ENCODE results near the gene DCAF10.

The DCAF10 gene

GRCh38 chr9:37769995-37770394 lies 30.6 kb upstream of the DCAF10 start:
- H4K91ac ChIP-seq (ENCODE audit: low read depth, low read length, poor library complexity), result no peak overlapping the region
- no peak for DNase-seq (ENCODE audit: low spot score)
- peaks cover 10 to 52% of the 10 kb centered on the region in 2 donors for H3K36me3 ChIP-seq (replicated peaks in 1 of 2; ENCODE audit: control insufficient read depth in 2 of 2, insufficient read depth in 2 of 2, low read length in 2 of 2)

DNA sequence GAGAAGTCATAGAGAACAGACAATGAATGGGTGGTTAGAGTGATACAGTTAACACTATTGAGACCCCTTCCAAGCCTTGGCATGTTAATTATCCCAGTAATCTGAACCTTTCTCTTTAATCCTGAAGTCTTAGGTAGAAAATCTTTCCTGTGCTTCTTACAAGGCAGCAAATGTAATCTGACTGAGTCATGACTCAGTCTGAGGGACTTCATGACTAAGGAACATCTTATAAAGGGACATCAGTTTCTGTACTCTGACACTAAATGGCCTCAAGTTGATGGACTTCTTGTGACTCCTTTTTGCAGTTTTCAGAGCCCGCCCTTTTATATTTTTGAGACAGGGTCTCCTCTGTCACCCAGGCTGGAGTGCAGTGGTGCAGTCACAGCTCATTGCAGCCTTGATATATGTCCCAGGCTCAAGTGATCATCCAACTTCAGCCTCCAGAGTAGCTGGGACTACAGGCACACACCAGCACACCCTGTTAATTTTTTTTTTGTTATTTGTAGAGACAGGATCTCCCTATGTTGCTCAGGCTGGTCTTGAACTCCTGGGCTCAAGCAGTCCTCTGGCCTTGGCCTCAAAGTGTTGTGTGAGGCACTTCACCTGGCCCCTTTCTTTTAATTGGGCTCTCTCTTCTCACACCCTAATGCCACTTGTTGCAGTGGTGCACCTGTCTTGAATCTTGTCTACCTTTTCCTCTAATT lies 25.2 kb upstream of the DCAF10 start:
- no peak overlapping the region for H3K14ac ChIP-seq (ENCODE audit: low read length)
- no peaks in the 10 kb centered on the region for H3K27me3 ChIP-seq (ENCODE audit: control insufficient read depth in 3 of 3, insufficient read depth in 3 of 3, low read depth in 1 of 3, low read length in 3 of 3)
- no peak overlapping the region for H3K4me2 ChIP-seq (ENCODE audit: insufficient read depth, low read length, poor library complexity, severe bottlenecking)
- no peak overlapping the region for H2BK120ac ChIP-seq (ENCODE audit: low read depth, low read length)
- H3K23ac ChIP-seq (ENCODE audit: low read depth, low read length, poor library complexity), result no peak overlapping the region
- H4K91ac ChIP-seq (ENCODE audit: low read depth, low read length, poor library complexity), result no peak overlapping the region
- no peak overlapping the region for H2AFZ ChIP-seq (ENCODE audit: low read length)
- no peak overlapping the region for H3K4me3 ChIP-seq (ENCODE audit: low read length in 2 of 2)
- no peak overlapping the region for H2BK5ac ChIP-seq (ENCODE audit: low read length)
- H3K27ac ChIP-seq (replicated peaks; ENCODE audit: low read length), result no peak overlapping the region
- H3K4me1 ChIP-seq (ENCODE audit: control insufficient read depth in 2 of 2, insufficient read depth in 1 of 2, low read depth in 1 of 2, low read length in 2 of 2), result no peaks in the 10 kb centered on the region
- no CpG with 5 or more reads among the region's 1 CpG for WGBS, 2 donors (ENCODE audit: extremely low coverage in 2 of 2, insufficient read length in 2 of 2, insufficient replicate concordance in 1 of 2)
- H3K18ac ChIP-seq (ENCODE audit: low read length), result no peak overlapping the region
- H2BK15ac ChIP-seq (ENCODE audit: low read length), result no peak overlapping the region
- no peak for DNase-seq (ENCODE audit: low spot score)
- no peak overlapping the region for H3K9ac ChIP-seq (ENCODE audit: low read depth, low read length, poor library complexity)
- no peak overlapping the region for H4K8ac ChIP-seq (ENCODE audit: low read depth, low read length)
- H3K9me3 ChIP-seq (replicated peaks in 1 of 2; ENCODE audit: control insufficient read depth in 2 of 2, insufficient read depth in 1 of 2, low read depth in 1 of 2, low read length in 2 of 2), result no peaks in the 10 kb centered on the region
- H3K79me1 ChIP-seq (ENCODE audit: low read depth, low read length), result peaks cover 3% of the 10 kb centered on the region
- peaks cover 20 to 96% of the 10 kb centered on the region in 2 donors for H3K36me3 ChIP-seq (replicated peaks in 1 of 2; ENCODE audit: control insufficient read depth in 2 of 2, insufficient read depth in 2 of 2, low read length in 2 of 2)
- H2AK5ac ChIP-seq (ENCODE audit: low read depth, low read length), result no peak overlapping the region
- no peak overlapping the region for H2BK12ac ChIP-seq (ENCODE audit: low read length)
- no peak overlapping the region for H3K4ac ChIP-seq (ENCODE audit: low read length)

More at GRCh38 chr9:37769995-37770394, 30.6 kb upstream of the DCAF10 start:
- no peak overlapping the region for H2AK5ac ChIP-seq (ENCODE audit: low read depth, low read length)
- H3K18ac ChIP-seq (ENCODE audit: low read length), result no peak overlapping the region
- no peak overlapping the region for H3K23ac ChIP-seq (ENCODE audit: low read depth, low read length, poor library complexity)
- no peak overlapping the region for H2BK15ac ChIP-seq (ENCODE audit: low read length)
- no peak overlapping the region for H3K14ac ChIP-seq (ENCODE audit: low read length)
- H3K27ac ChIP-seq (replicated peaks; ENCODE audit: low read length), result no peak overlapping the region
- no peak overlapping the region for H3K4ac ChIP-seq (ENCODE audit: low read length)
- H2AFZ ChIP-seq (ENCODE audit: low read length), result no peak overlapping the region
- no peak overlapping the region for H3K9ac ChIP-seq (ENCODE audit: low read depth, low read length, poor library complexity)
- no peaks in the 10 kb centered on the region for H3K4me1 ChIP-seq (ENCODE audit: control insufficient read depth in 2 of 2, insufficient read depth in 1 of 2, low read depth in 1 of 2, low read length in 2 of 2)
- no peak overlapping the region for H4K8ac ChIP-seq (ENCODE audit: low read depth, low read length)
- H2BK120ac ChIP-seq (ENCODE audit: low read depth, low read length), result no peak overlapping the region
- no peak overlapping the region for H3K4me2 ChIP-seq (ENCODE audit: insufficient read depth, low read length, poor library complexity, severe bottlenecking)
- no peaks in the 10 kb centered on the region for H3K27me3 ChIP-seq (ENCODE audit: control insufficient read depth in 3 of 3, insufficient read depth in 3 of 3, low read depth in 1 of 3, low read length in 3 of 3)
- no peaks in the 10 kb centered on the region for H3K9me3 ChIP-seq (replicated peaks in 1 of 2; ENCODE audit: control insufficient read depth in 2 of 2, insufficient read depth in 1 of 2, low read depth in 1 of 2, low read length in 2 of 2)
- H2BK12ac ChIP-seq (ENCODE audit: low read length), result no peak overlapping the region
- no peak overlapping the region for H2BK5ac ChIP-seq (ENCODE audit: low read length)
- no CpG with 5 or more reads among the region's 3 CpGs for WGBS, 2 donors (ENCODE audit: extremely low coverage in 2 of 2, insufficient read length in 2 of 2, insufficient replicate concordance in 1 of 2)
- peaks cover 3% of the 10 kb centered on the region for H3K79me1 ChIP-seq (ENCODE audit: low read depth, low read length)
- H3K4me3 ChIP-seq (ENCODE audit: low read length in 2 of 2), result no peak overlapping the region

GRCh38 chr9:37776328-37776727 lies 24.3 kb upstream of the DCAF10 start:
- H3K4ac ChIP-seq (ENCODE audit: low read length), result no peak overlapping the region
- no peak overlapping the region for H3K4me3 ChIP-seq (ENCODE audit: low read length in 2 of 2)
- no peaks in the 10 kb centered on the region for H3K27me3 ChIP-seq (ENCODE audit: control insufficient read depth in 3 of 3, insufficient read depth in 3 of 3, low read depth in 1 of 3, low read length in 3 of 3)
- no CpG with 5 or more reads among the region's 5 CpGs for whole genome bisulfite sequencing, 2 donors (ENCODE audit: extremely low coverage in 2 of 2, insufficient read length in 2 of 2, insufficient replicate concordance in 1 of 2)
- peaks cover 21 to 98% of the 10 kb centered on the region in 2 donors for H3K36me3 ChIP-seq (replicated peaks in 1 of 2; ENCODE audit: control insufficient read depth in 2 of 2, insufficient read depth in 2 of 2, low read length in 2 of 2)
- H2BK12ac ChIP-seq (ENCODE audit: low read length), result no peak overlapping the region
- no peak overlapping the region for H4K91ac ChIP-seq (ENCODE audit: low read depth, low read length, poor library complexity)
- no peak overlapping the region for H2BK120ac ChIP-seq (ENCODE audit: low read depth, low read length)
- H3K79me1 ChIP-seq (ENCODE audit: low read depth, low read length), result peaks cover 3% of the 10 kb centered on the region
- H2AFZ ChIP-seq (ENCODE audit: low read length), result no peak overlapping the region
- H2BK5ac ChIP-seq (ENCODE audit: low read length), result no peak overlapping the region
- H2AK5ac ChIP-seq (ENCODE audit: low read depth, low read length), result no peak overlapping the region
- H3K18ac ChIP-seq (ENCODE audit: low read length), result no peak overlapping the region
- no peak overlapping the region for H4K8ac ChIP-seq (ENCODE audit: low read depth, low read length)
- H3K27ac ChIP-seq (replicated peaks; ENCODE audit: low read length), result no peak overlapping the region
- no peak overlapping the region for H2BK15ac ChIP-seq (ENCODE audit: low read length)
- no peak overlapping the region for H3K4me2 ChIP-seq (ENCODE audit: insufficient read depth, low read length, poor library complexity, severe bottlenecking)
- no peak for DNase-seq (ENCODE audit: low spot score)
- no peak overlapping the region for H3K14ac ChIP-seq (ENCODE audit: low read length)
- no peaks in the 10 kb centered on the region for H3K4me1 ChIP-seq (ENCODE audit: control insufficient read depth in 2 of 2, insufficient read depth in 1 of 2, low read depth in 1 of 2, low read length in 2 of 2)
- H3K9ac ChIP-seq (ENCODE audit: low read depth, low read length, poor library complexity), result no peak overlapping the region
- H3K23ac ChIP-seq (ENCODE audit: low read depth, low read length, poor library complexity), result no peak overlapping the region
- H3K9me3 ChIP-seq (replicated peaks in 1 of 2; ENCODE audit: control insufficient read depth in 2 of 2, insufficient read depth in 1 of 2, low read depth in 1 of 2, low read length in 2 of 2), result no peaks in the 10 kb centered on the region

GRCh38 chr9:37778534-37778933 lies 22.1 kb upstream of the DCAF10 start:
- no peak overlapping the region for H3K4me3 ChIP-seq (ENCODE audit: low read length in 2 of 2)
- H3K4ac ChIP-seq (ENCODE audit: low read length), result no peak overlapping the region
- H3K23ac ChIP-seq (ENCODE audit: low read depth, low read length, poor library complexity), result no peak overlapping the region
- no peak overlapping the region for H2BK15ac ChIP-seq (ENCODE audit: low read length)
- H3K9ac ChIP-seq (ENCODE audit: low read depth, low read length, poor library complexity), result no peak overlapping the region
- no peak overlapping the region for H3K4me2 ChIP-seq (ENCODE audit: insufficient read depth, low read length, poor library complexity, severe bottlenecking)
- no peak overlapping the region for H4K8ac ChIP-seq (ENCODE audit: low read depth, low read length)
- DNase-seq (ENCODE audit: low spot score), result no peak
- no peak overlapping the region for H2BK120ac ChIP-seq (ENCODE audit: low read depth, low read length)
- no peaks in the 10 kb centered on the region for H3K4me1 ChIP-seq (ENCODE audit: control insufficient read depth in 2 of 2, insufficient read depth in 1 of 2, low read depth in 1 of 2, low read length in 2 of 2)
- no peak overlapping the region for H3K14ac ChIP-seq (ENCODE audit: low read length)
- no CpG with 5 or more reads among the region's 2 CpGs for WGBS, 2 donors (ENCODE audit: extremely low coverage in 2 of 2, insufficient read length in 2 of 2, insufficient replicate concordance in 1 of 2)
- H3K27ac ChIP-seq (replicated peaks; ENCODE audit: low read length), result no peak overlapping the region
- no peaks in the 10 kb centered on the region for H3K9me3 ChIP-seq (replicated peaks in 1 of 2; ENCODE audit: control insufficient read depth in 2 of 2, insufficient read depth in 1 of 2, low read depth in 1 of 2, low read length in 2 of 2)
- H2BK5ac ChIP-seq (ENCODE audit: low read length), result no peak overlapping the region
- no peaks in the 10 kb centered on the region for H3K27me3 ChIP-seq (ENCODE audit: control insufficient read depth in 3 of 3, insufficient read depth in 3 of 3, low read depth in 1 of 3, low read length in 3 of 3)
- peaks cover 5% of the 10 kb centered on the region for H3K79me1 ChIP-seq (ENCODE audit: low read depth, low read length)
- no peak overlapping the region for H4K91ac ChIP-seq (ENCODE audit: low read depth, low read length, poor library complexity)
- H2AFZ ChIP-seq (ENCODE audit: low read length), result no peak overlapping the region
- no peak overlapping the region for H2AK5ac ChIP-seq (ENCODE audit: low read depth, low read length)
- H2BK12ac ChIP-seq (ENCODE audit: low read length), result no peak overlapping the region
- H3K18ac ChIP-seq (ENCODE audit: low read length), result no peak overlapping the region
- H3K36me3 ChIP-seq (replicated peaks in 1 of 2; ENCODE audit: control insufficient read depth in 2 of 2, insufficient read depth in 2 of 2, low read length in 2 of 2), result peaks cover 33 to 98% of the 10 kb centered on the region in 2 donors

Data from neuronal stem cell (in vitro differentiated cells).